ENCODE data around the gene BCL7B. TPM values are rescaled to one million over a fixed set of nuclear protein-coding genes. Genes with fewer than 3 reads are reported as not detected.
"Not testable (repeated sequence)": the region's sequence is repeated elsewhere in the genome, so short reads cannot be mapped to it uniquely, and the experiment has no call there.

Gene BCL7B
- total RNA-seq, 2 donors from 2014 or later, result 78.7 to 83.7 TPM

GRCh38 chr7:73536479-73536878, 21.0 kb downstream of the BCL7B start:
- Mint-ChIP-seq H3K27me3 (no peaks in the 10 kb centered on the region), H3K27ac (no peak overlapping the region), H3K4me1 (ENCODE audit: low read depth in 2 of 2) (peaks cover 0 to 3% of the 10 kb centered on the region in 2 donors), H3K36me3 (peaks cover 4% of the 10 kb centered on the region), H3K9me3 (no peaks in the 10 kb centered on the region), H3K4me3 (no peak overlapping the region)
- ATAC-seq (no peak), DNase-seq (ENCODE audit: low spot score) (no peak)

- H3K36me3 Mint-ChIP-seq; DNase-seq (ENCODE audit: low spot score); H3K9me3 Mint-ChIP-seq; H3K27ac Mint-ChIP-seq; H3K4me3 Mint-ChIP-seq; ATAC-seq; H3K27me3 Mint-ChIP-seq; H3K4me1 Mint-ChIP-seq (ENCODE audit: low read depth in 2 of 2): not testable (repeated sequence)
Observed at GRCh38 chr7:73535918-73536317, 21.6 kb downstream of the BCL7B start.

- DNase-seq (ENCODE audit: low spot score) (no peak), ATAC-seq (no peak)
- Mint-ChIP-seq H3K27me3 (no peaks in the 10 kb centered on the region), H3K27ac (no peak overlapping the region), H3K9me3 (no peaks in the 10 kb centered on the region), H3K4me1 (ENCODE audit: low read depth in 2 of 2) (peaks cover 0 to 4% of the 10 kb centered on the region in 2 donors), H3K4me3 (no peak overlapping the region), H3K36me3 (peaks cover 4% of the 10 kb centered on the region)
Observed at GRCh38 chr7:73533742-73534141, 23.7 kb downstream of the BCL7B start.

- DNase-seq (ENCODE audit: low spot score) (no peak), ATAC-seq (no peak)
- H3K27me3 Mint-ChIP-seq, result no peaks in the 10 kb centered on the region
- no peaks in the 10 kb centered on the region for H3K36me3 Mint-ChIP-seq
- no peak overlapping the region for H3K27ac Mint-ChIP-seq
- H3K4me1 Mint-ChIP-seq (ENCODE audit: low read depth in 2 of 2), result peaks cover 9% of the 10 kb centered on the region in 2 donors
- H3K9me3 Mint-ChIP-seq, result no peaks in the 10 kb centered on the region
- H3K4me3 Mint-ChIP-seq, result no peak overlapping the region
Observed at GRCh38 chr7:73532224-73532623, 25.3 kb downstream of the BCL7B start.

GRCh38 chr7:73530800-73531199, 26.7 kb downstream of the BCL7B start:
- Mint-ChIP-seq H3K4me3 (no peak overlapping the region), H3K36me3 (no peaks in the 10 kb centered on the region), H3K27ac (no peak overlapping the region), H3K4me1 (ENCODE audit: low read depth in 2 of 2) (peaks cover 15% of the 10 kb centered on the region in 2 donors), H3K9me3 (no peaks in the 10 kb centered on the region), H3K27me3 (no peaks in the 10 kb centered on the region)
- ATAC-seq, result no peak
- DNase-seq (ENCODE audit: low spot score), result no peak

GRCh38 chr7:73526896-73527821, 30.3 kb downstream of the BCL7B start:
- H3K27ac Mint-ChIP-seq, result peak overlapping the region; percentile 82 to 87
- ATAC-seq (no peak), DNase-seq (ENCODE audit: low spot score) (no peak)
- H3K4me3 Mint-ChIP-seq, result peak overlapping the region; percentile 65
- no peaks in the 10 kb centered on the region for H3K9me3 Mint-ChIP-seq
- no peaks in the 10 kb centered on the region for H3K27me3 Mint-ChIP-seq
- H3K36me3 Mint-ChIP-seq, result no peaks in the 10 kb centered on the region
- peaks cover 35 to 36% of the 10 kb centered on the region in 2 donors for H3K4me1 Mint-ChIP-seq (ENCODE audit: low read depth in 2 of 2)

- peak overlapping the region in 1 of 2 donors; percentile 85 for H3K27ac Mint-ChIP-seq
Observed at GRCh38 chr7:73526158-73526494, 31.4 kb downstream of the BCL7B start.

GRCh38 chr7:73522105-73522872, 35.2 kb downstream of the BCL7B start, which contains the start of gene BAZ1B:
Gene BAZ1B, minus strand, starts transcription at chr7:73522293. Its CDS starts 360 bp downstream, at chr7:73521933.
- H3K36me3 Mint-ChIP-seq, result peaks cover 20% of the 10 kb centered on the region
- DNase-seq (ENCODE audit: low spot score) (peak; percentile 98), ATAC-seq (peak; percentile 96 to 98)
- peaks cover 56 to 68% of the 10 kb centered on the region in 2 donors for H3K4me1 Mint-ChIP-seq (ENCODE audit: low read depth in 2 of 2)
- H3K4me3 Mint-ChIP-seq, result peak within 1 kb of the TSS; percentile 94
- no peaks in the 10 kb centered on the region for H3K27me3 Mint-ChIP-seq
- peak within 1 kb of the TSS; percentile 95 for H3K27ac Mint-ChIP-seq
- H3K9me3 Mint-ChIP-seq, result no peaks in the 10 kb centered on the region

More at GRCh38 chr7:73526158-73526494, 31.4 kb downstream of the BCL7B start:
- H3K4me3 Mint-ChIP-seq; ATAC-seq; H3K9me3 Mint-ChIP-seq; DNase-seq (ENCODE audit: low spot score); H3K27me3 Mint-ChIP-seq; H3K36me3 Mint-ChIP-seq: not testable (repeated sequence)
- peaks cover 37 to 39% of the 10 kb centered on the region in 2 donors for H3K4me1 Mint-ChIP-seq (ENCODE audit: low read depth in 2 of 2)

GRCh38 chr7:73521636-73522104, 35.8 kb downstream of the BCL7B start:
- Mint-ChIP-seq H3K27ac (peak overlapping the region; percentile 95), H3K9me3 (no peaks in the 10 kb centered on the region), H3K4me1 (ENCODE audit: low read depth in 2 of 2) (peaks cover 55 to 63% of the 10 kb centered on the region in 2 donors), H3K4me3 (peak overlapping the region; percentile 93), H3K36me3 (peaks cover 20% of the 10 kb centered on the region), H3K27me3 (no peaks in the 10 kb centered on the region)
- ATAC-seq (peak; percentile 67 to 76), DNase-seq (ENCODE audit: low spot score) (no peak)

- Mint-ChIP-seq H3K27ac (peak overlapping the region; percentile 83 to 84), H3K4me1 (ENCODE audit: low read depth in 2 of 2) (peaks cover 54 to 62% of the 10 kb centered on the region in 2 donors), H3K4me3 (peak overlapping the region; percentile 94), H3K9me3 (no peaks in the 10 kb centered on the region), H3K27me3 (no peaks in the 10 kb centered on the region), H3K36me3 (peaks cover 20% of the 10 kb centered on the region)
- DNase-seq (ENCODE audit: low spot score) (no peak), ATAC-seq (no peak)
Observed at GRCh38 chr7:73520673-73521635, 36.5 kb downstream of the BCL7B start.

- Mint-ChIP-seq H3K36me3 (peaks cover 22% of the 10 kb centered on the region), H3K27ac (peak overlapping the region; percentile 83 to 84), H3K27me3 (no peaks in the 10 kb centered on the region), H3K4me3 (peak overlapping the region; percentile 94), H3K4me1 (ENCODE audit: low read depth in 2 of 2) (peaks cover 49 to 58% of the 10 kb centered on the region in 2 donors), H3K9me3 (no peaks in the 10 kb centered on the region)
- ATAC-seq (no peak), DNase-seq (ENCODE audit: low spot score) (no peak)
Observed at GRCh38 chr7:73519867-73520672, 37.4 kb downstream of the BCL7B start.

- Mint-ChIP-seq H3K4me1 (ENCODE audit: low read depth in 2 of 2) (peaks cover 49 to 58% of the 10 kb centered on the region in 2 donors), H3K4me3 (peak overlapping the region; percentile 94), H3K27ac (peak overlapping the region; percentile 42 to 84), H3K9me3 (no peaks in the 10 kb centered on the region), H3K27me3 (no peaks in the 10 kb centered on the region), H3K36me3 (peaks cover 26% of the 10 kb centered on the region)
- no peak for ATAC-seq
- DNase-seq (ENCODE audit: low spot score), result no peak
Observed at GRCh38 chr7:73518470-73518869, 39.0 kb downstream of the BCL7B start.
